Esophagus muscularis mucosa (tissue), 4 donors: ENCODE measurements around the gene STPG2. TPM values are rescaled to one million over a fixed set of nuclear protein-coding genes. Genes with fewer than 3 reads are reported as not detected.

Experiments used
- DNase-seq: peaks from one replicate; pipeline ENCODE4 v3.0.0-alpha.2; 2017; ENCODE audit errors: extremely low spot score
- H3K27ac ChIP-seq, 4 donors: fragments of 200-600 bp; sonication (generic); replicated peaks in 1 of 4; 1 replicate in 3 of 4; 2 replicates in 1 of 4; pipeline ENCODE4 v1.5.1; 2016 to 2019; ENCODE audit warnings: mild to moderate bottlenecking in 1 of 4
- H3K27me3 ChIP-seq, 4 donors: fragments of 200-600 bp; sonication (generic); one replicate each; pipeline versions ENCODE4 v1.5.1 to v1.6.0; 2016 to 2019
- H3K36me3 ChIP-seq, 4 donors: fragments of 200-600 bp; sonication (generic); one replicate each; pipeline ENCODE4 v1.5.1; 2016 to 2019
- H3K4me1 ChIP-seq, 4 donors: fragments of 200-600 bp; sonication (generic); one replicate each; pipeline ENCODE4 v1.5.1; 2016 to 2019
- H3K4me3 ChIP-seq, 4 donors: fragments of 200-600 bp; sonication (generic); 1 replicate in 2 of 4; 2 replicates in 2 of 4; pipeline ENCODE4 v1.5.1; 2016 to 2019; ENCODE audit warnings: mild to moderate bottlenecking in 4 of 4, moderate library complexity in 1 of 4
- H3K9me3 ChIP-seq, 4 donors: fragments of 200-600 bp; sonication (generic); 1 replicate in 3 of 4; 2 replicates in 1 of 4; pipeline ENCODE4 v1.5.1; 2016 to 2019
- CTCF ChIP-seq, 3 experiments: fragments of 200-600 bp in 2 of 3; fragments of 450-650 bp in 1 of 3; sonication (generic) in 2 of 3; IDR thresholded peaks; one replicate each; pipeline ENCODE4 v1.5.1; 2017 to 2019; ENCODE audit warnings: antibody characterized with exemption in 3 of 3, mild to moderate bottlenecking in 2 of 3, moderate library complexity in 1 of 3
- EP300 ChIP-seq: sonication (generic); formaldehyde crosslinking; IDR thresholded peaks from one replicate; pipeline ENCODE4 v1.6.1; 2017; ENCODE audit warnings: antibody characterized with exemption
- POLR2A ChIP-seq: fragments of 450-650 bp; IDR thresholded peaks from one replicate; pipeline ENCODE4 v1.6.1; 2017; ENCODE audit warnings: antibody characterized with exemption, moderate library complexity, mild to moderate bottlenecking, low read depth
- POLR2AphosphoS5 ChIP-seq, 2 donors: sonication (generic); formaldehyde crosslinking; IDR thresholded peaks; one replicate each; pipeline ENCODE4 v1.6.1; 2017; ENCODE audit warnings: antibody characterized with exemption in 2 of 2
- WGBS: methylation state at CpG from one replicate; pipeline ENCODE4 v1.1.5; 2018; 5-methylcytosine and 5-hydroxymethylcytosine counted together
- intact Hi-C: fragments of 100-400 bp; cut with DNase I; formaldehyde crosslinking; loops from one replicate; pipeline ENCODE4 v1.15.1; 2023
- total RNA-seq, 4 donors: library from RNA; depleted of rRNA; stranded (reverse); fragments of >200 nt; gene quantifications; one replicate each; pipeline versions ENCODE4 v1.1.0 to v1.2.1, GENCODE V29; 2016

STPG2 gene
- total RNA-seq, 4 donors from 2014 or later: 0.17 to 0.26 TPM; not detected in 2

GRCh38 chr4:97605932-97606331 is 537.3 kb downstream of the STPG2 start:
- H3K27me3 ChIP-seq: no peaks in the 10 kb centered on the region
- TF ChIP-seq CTCF (IDR thresholded peaks at IDR 0.05): no peak
- TF ChIP-seq POLR2A: no peak
- TF ChIP-seq EP300: no peak
- TF ChIP-seq POLR2AphosphoS5 (IDR thresholded peaks at IDR 0.05): no peak
- no peaks in the 10 kb centered on the region for H3K9me3 ChIP-seq
- H3K4me1 ChIP-seq: no peaks in the 10 kb centered on the region
- no peak for DNase-seq
- intact Hi-C loops: no loop called here
- H3K27ac ChIP-seq: no peak overlapping the region
- H3K4me3 ChIP-seq: no peak overlapping the region
- no peaks in the 10 kb centered on the region for H3K36me3 ChIP-seq
- WGBS: 20% methylated on average over 2 of the region's 2 CpGs

GRCh38 chr4:97593248-97593647 is 550.0 kb downstream of the STPG2 start:
- DNase-seq: no peak
- H3K4me3 ChIP-seq: no peak overlapping the region
- intact Hi-C loops: no loop called here
- peaks cover 0 to 4% (median 0%) of the 10 kb centered on the region in 4 donors for H3K9me3 ChIP-seq
- no peak overlapping the region for H3K27ac ChIP-seq
- H3K4me1 ChIP-seq: no peaks in the 10 kb centered on the region
- no peaks in the 10 kb centered on the region for H3K36me3 ChIP-seq
- WGBS: 96% methylated on average over 5 of the region's 9 CpGs
- TF ChIP-seq POLR2A: no peak
- no peak for TF ChIP-seq EP300
- TF ChIP-seq POLR2AphosphoS5 (IDR thresholded peaks at IDR 0.05): no peak
- no peak for TF ChIP-seq CTCF (IDR thresholded peaks at IDR 0.05)
- no peaks in the 10 kb centered on the region for H3K27me3 ChIP-seq

GRCh38 chr4:97590266-97590665 is 553.0 kb downstream of the STPG2 start:
- no peaks in the 10 kb centered on the region for H3K9me3 ChIP-seq

GRCh38 chr4:97589481-97590196 is 553.6 kb downstream of the STPG2 start:
- DNase-seq: no peak
- Histone ChIP-seq H3K27me3 (no peaks in the 10 kb centered on the region), H3K4me3 (no peak overlapping the region), H3K27ac (no peak overlapping the region), H3K9me3 (no peaks in the 10 kb centered on the region), H3K36me3 (no peaks in the 10 kb centered on the region), H3K4me1 (no peaks in the 10 kb centered on the region)
- 81% methylated on average over 5 of the region's 5 CpGs for WGBS
- intact Hi-C loops: no loop called here
- TF ChIP-seq POLR2A (no peak), POLR2AphosphoS5 (IDR thresholded peaks at IDR 0.05) (no peak), CTCF (IDR thresholded peaks at IDR 0.05) (no peak), EP300 (no peak)

More at GRCh38 chr4:97590266-97590665, 553.0 kb downstream of the STPG2 start:
- intact Hi-C loops: no loop called here
- H3K27me3 ChIP-seq: no peaks in the 10 kb centered on the region
- no peak for DNase-seq
- H3K27ac ChIP-seq: no peak overlapping the region
- WGBS: 79% methylated on average over 4 of the region's 4 CpGs
- no peak overlapping the region for H3K4me3 ChIP-seq
- no peaks in the 10 kb centered on the region for H3K4me1 ChIP-seq
- no peak for TF ChIP-seq EP300
- TF ChIP-seq POLR2A: no peak
- TF ChIP-seq POLR2AphosphoS5 (IDR thresholded peaks at IDR 0.05): no peak
- no peak for TF ChIP-seq CTCF (IDR thresholded peaks at IDR 0.05)
- no peaks in the 10 kb centered on the region for H3K36me3 ChIP-seq

DNA sequence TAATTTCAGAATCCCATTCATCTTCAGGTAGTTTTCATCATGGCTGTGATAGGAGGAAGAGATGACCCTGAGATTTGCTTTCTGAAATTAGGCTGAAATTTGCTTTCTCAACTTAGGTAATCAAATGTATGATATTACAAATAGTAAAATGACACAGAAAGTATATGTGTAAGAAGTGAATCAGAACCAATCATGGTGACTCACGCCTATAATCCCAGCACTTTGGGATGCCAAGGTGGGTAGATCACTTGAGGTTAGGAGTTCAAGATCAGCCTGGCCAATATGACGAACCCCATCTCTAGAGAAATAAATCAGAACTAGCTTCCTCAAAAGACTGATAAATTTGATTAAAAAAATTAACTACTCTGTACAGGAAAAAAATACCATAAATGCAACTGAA is 555.4 kb downstream of the STPG2 start:
- no peaks in the 10 kb centered on the region for H3K9me3 ChIP-seq
- H3K36me3 ChIP-seq: no peaks in the 10 kb centered on the region
- intact Hi-C loops: no loop called here
- no peak for DNase-seq
- H3K4me3 ChIP-seq: no peak overlapping the region
- H3K27me3 ChIP-seq: no peaks in the 10 kb centered on the region
- no peak overlapping the region for H3K27ac ChIP-seq
- TF ChIP-seq CTCF (IDR thresholded peaks at IDR 0.05) (no peak), POLR2AphosphoS5 (IDR thresholded peaks at IDR 0.05) (no peak), EP300 (no peak)
- WGBS: 72% methylated on average over 2 of the region's 2 CpGs
- H3K4me1 ChIP-seq: no peaks in the 10 kb centered on the region
